HG03432 (cell line): Measurements from ENCODE around the gene SCTR.

Source experiments
- ATAC-seq: cut with Tn5 transposase; IDR thresholded peaks from one replicate; pipeline ENCODE4 v1.9.1; 2021; ENCODE audit warnings: mild to moderate bottlenecking, moderate library complexity; ENCODE audit not compliant: unreplicated experiment

Gene SCTR

GRCh38 chr2:119449521-119449920 lies 74.8 kb downstream of the SCTR start:
- ATAC-seq, result no peak

GRCh38 chr2:119448427-119449141 lies 75.7 kb downstream of the SCTR start:
- ATAC-seq, result no peak

GRCh38 chr2:119446037-119446436 lies 78.2 kb downstream of the SCTR start:
- no peak for ATAC-seq

GRCh38 chr2:119442850-119443249 lies 81.4 kb downstream of the SCTR start:
- no peak for ATAC-seq

- ATAC-seq, result no peak
These were observed 82.1 kb downstream of the SCTR start for GRCh38 chr2:119442226-119442619.

GRCh38 chr2:119441376-119442225 lies 82.7 kb downstream of the SCTR start:
- no peak for ATAC-seq

GRCh38 chr2:119440873-119441272 lies 83.4 kb downstream of the SCTR start:
- ATAC-seq, result no peak

GRCh38 chr2:119440501-119440870 lies 83.8 kb downstream of the SCTR start:
- ATAC-seq, result no peak

GRCh38 chr2:119439574-119440500 lies 84.4 kb downstream of the SCTR start:
- no peak for ATAC-seq

GRCh38 chr2:119438726-119439284 lies 85.5 kb downstream of the SCTR start:
- ATAC-seq, result no peak

GRCh38 chr2:119438128-119438656 lies 86.1 kb downstream of the SCTR start:
- ATAC-seq, result no peak

GRCh38 chr2:119436993-119437772 lies 87.1 kb downstream of the SCTR start:
- ATAC-seq, result no peak

GRCh38 chr2:119435953-119436297 lies 88.4 kb downstream of the SCTR start:
- no peak for ATAC-seq

GRCh38 chr2:119435081-119435952 lies 89.0 kb downstream of the SCTR start:
- no peak for ATAC-seq

GRCh38 chr2:119434664-119435063 lies 89.6 kb downstream of the SCTR start:
- ATAC-seq, result no peak

GRCh38 chr2:119433636-119434327 lies 90.5 kb downstream of the SCTR start:
- no peak for ATAC-seq

GRCh38 chr2:119432851-119433522 lies 91.3 kb downstream of the SCTR start:
- no peak for ATAC-seq
